Omental fat pad (tissue), 4 donors: ENCODE data around the gene STK33. TPM values are rescaled to one million over a fixed set of nuclear protein-coding genes. Genes with fewer than 3 reads are reported as not detected.

Experiments
- ATAC-seq: fragments of 150-250 bp; one replicate; pipeline ENCODE4 v1.9.1; 2016; ENCODE audit warnings: mild to moderate bottlenecking, moderate library complexity; ENCODE audit not compliant: low FRiP score
- DNase-seq: peaks from one replicate; pipeline ENCODE4 v3.0.0-alpha.2; 2019; ENCODE audit warnings: low spot score
- CTCF ChIP-seq, 3 donors: fragments of 450-650 bp; IDR thresholded peaks; one replicate each; pipeline ENCODE4 v1.5.1; 2016 to 2017; ENCODE audit warnings: antibody characterized with exemption in 3 of 3, mild to moderate bottlenecking in 3 of 3, moderate library complexity in 2 of 3
- total RNA-seq, 4 donors: library from RNA; depleted of rRNA; stranded (reverse); fragments of >200 nt; gene quantifications; one replicate each; pipeline ENCODE4 v1.1.0, GENCODE V29; 2016

The STK33 gene
- total RNA-seq, 4 donors from 2014 or later, result 0.96 to 3.2 (median 1.9) TPM

- TF ChIP-seq CTCF (IDR thresholded peaks at IDR 0.05), result no peak
- no peak for ATAC-seq
- DNase-seq, result no peak
Observed at GRCh38 chr11:8415195-8415594, 178.8 kb downstream of the STK33 start.

DNA sequence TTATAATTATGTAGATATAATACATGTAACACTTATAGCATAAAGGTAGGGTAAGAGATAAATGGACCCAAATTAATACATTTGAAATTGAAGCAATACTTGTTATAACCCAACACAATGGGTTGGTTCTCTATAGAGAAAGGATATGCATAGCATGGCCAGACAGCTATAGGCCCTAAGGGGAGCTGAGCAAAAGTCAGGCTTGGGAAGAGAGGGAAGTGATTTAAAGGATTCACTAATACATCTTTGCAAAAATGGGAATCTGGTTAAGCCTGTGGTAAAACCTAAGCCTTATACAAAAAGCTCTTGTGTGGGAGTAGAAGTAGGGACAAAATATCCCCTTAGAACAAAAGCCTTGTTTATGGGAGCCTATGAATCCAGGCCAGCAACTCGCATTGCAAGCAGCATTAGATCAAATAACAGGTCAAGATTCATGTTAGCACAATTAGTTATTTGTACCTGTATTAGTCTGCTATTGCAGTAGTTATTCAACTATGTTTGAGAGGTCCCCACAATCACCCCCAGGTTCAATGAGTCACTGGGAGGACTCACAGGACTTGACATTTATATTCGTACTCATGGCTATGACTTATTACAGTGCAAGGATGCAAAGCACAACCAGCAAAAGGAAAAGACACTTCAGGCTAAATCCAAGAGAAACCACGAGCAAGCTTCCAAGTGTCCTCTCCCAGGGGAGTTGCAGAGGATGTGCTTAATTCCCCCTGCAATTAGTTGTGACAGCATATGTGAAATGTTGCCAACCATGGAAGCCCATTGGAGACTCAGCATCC is 185.7 kb downstream of the STK33 start:
- no peak for DNase-seq
- no peak for TF ChIP-seq CTCF (IDR thresholded peaks at IDR 0.05)
- ATAC-seq, result no peak

DNA sequence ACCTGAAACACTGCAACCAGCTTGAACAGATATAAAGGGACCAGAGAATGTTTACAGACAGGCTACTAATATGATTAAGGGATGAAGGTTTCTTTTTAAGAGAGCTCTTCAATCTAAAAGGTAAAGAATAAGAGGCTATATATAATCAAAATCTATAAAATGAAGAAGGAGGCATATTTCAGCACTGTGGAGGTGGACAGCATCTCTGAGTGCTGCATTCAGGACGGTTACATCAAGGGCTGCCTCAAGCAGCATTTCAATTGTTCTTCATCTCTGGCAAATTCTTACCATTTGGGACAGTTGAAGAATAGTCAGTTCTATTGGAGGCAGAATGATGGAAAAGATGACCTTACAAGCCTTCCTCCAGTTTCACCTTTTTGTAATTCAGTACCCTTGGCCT is 190.7 kb downstream of the STK33 start:
- TF ChIP-seq CTCF (IDR thresholded peaks at IDR 0.05), result no peak
- DNase-seq, result no peak
- no peak for ATAC-seq

- no peak for DNase-seq
- no peak for TF ChIP-seq CTCF (IDR thresholded peaks at IDR 0.05)
- ATAC-seq, result no peak
Observed at GRCh38 chr11:8392886-8393285, 201.1 kb downstream of the STK33 start.

DNA sequence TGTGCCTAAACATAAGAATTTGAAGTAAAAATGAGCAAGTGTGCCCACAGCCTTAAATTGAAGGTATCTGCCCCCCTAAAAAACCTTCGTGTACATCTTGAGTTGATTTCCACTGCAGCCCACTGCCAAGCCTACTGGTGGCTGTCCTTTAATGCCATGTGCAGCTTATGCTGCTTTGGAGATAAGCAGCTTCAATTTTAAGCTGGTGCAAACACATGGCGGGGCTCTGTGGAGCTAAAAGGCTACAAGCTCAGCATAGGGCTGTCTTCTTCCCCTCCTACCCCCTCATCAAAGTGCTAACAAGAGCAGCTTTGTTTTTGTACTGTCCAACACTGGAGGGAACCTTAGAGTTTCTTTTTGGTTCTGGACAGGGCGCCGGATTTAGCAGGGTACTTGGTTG is 201.9 kb downstream of the STK33 start:
- DNase-seq, result no peak
- ATAC-seq, result no peak
- TF ChIP-seq CTCF (IDR thresholded peaks at IDR 0.05), result no peak

GRCh38 chr11:8390851-8391612 is 203.0 kb downstream of the STK33 start:
- TF ChIP-seq CTCF (IDR thresholded peaks at IDR 0.05), result no peak
- DNase-seq (no peak), ATAC-seq (no peak)
